GM12878 (cell line): ENCODE results near the gene OLFM2. TPM values are rescaled to one million over a fixed set of nuclear protein-coding genes. Genes with fewer than 3 reads are reported as not detected.

Experiments used
- ATAC-seq: fragments of 200-7000 bp; cut with Tn5 transposase; 3 replicates; pipeline ENCODE4 v1.9.1; 2020; ENCODE audit warnings: mild to moderate bottlenecking, moderate library complexity
- BruUV-seq: library from RNA; stranded (reverse); fragments of 400-500 nt; replicated peaks from 2 replicates; lab custom pipeline; 2021; lab: Mats Ljungman, UMichigan
- CTCF ChIA-PET: fragments of 300-600 bp; sonication (Branson Sonifier 250); formaldehyde crosslinking; extraction: SDS; loops from one replicate; lab custom pipeline; 2021; ENCODE audit warnings: inconsistent platforms; lab: Yijun Ruan, JAX
- POLR2A ChIA-PET: fragments of 350-600 bp; formaldehyde crosslinking; extraction: SDS; loops from one replicate; lab custom pipeline; 2021; ENCODE audit warnings: inconsistent platforms; lab: Charles Lee
- RAD21 ChIA-PET: fragments of 300-600 bp; sonication (Branson Sonifier 250); formaldehyde crosslinking; loops from one replicate; lab custom pipeline; 2023; ENCODE audit warnings: antibody characterized with exemption; ENCODE audit not compliant: unreplicated experiment; lab: Charles Lee
- SMC1A ChIA-PET: fragments of 300-600 bp; sonication (Branson Sonifier 250); formaldehyde crosslinking; loops from one replicate; lab custom pipeline; 2023; ENCODE audit not compliant: unreplicated experiment, uncharacterized antibody; lab: Charles Lee
- DNase-seq: peaks from one replicate; pipeline ENCODE4 v3.0.0-alpha.2; 2011; ENCODE audit warnings: low read depth, low spot score
- FAIRE-seq: peaks from 3 replicates; lab custom pipeline; 2011; peaks lifted over from hg19 to GRCh38; lab: Jason Lieb, UNC
- H2AFZ ChIP-seq: 2 replicates; pipeline ENCODE4 v1.6.0; 2011; ENCODE audit warnings: low read depth, low read length, control low read depth; ENCODE audit not compliant: control insufficient read depth
- H3K27ac ChIP-seq: 2 replicates; pipeline ENCODE4 v1.5.1; 2011; ENCODE audit warnings: control low read depth; ENCODE audit not compliant: control insufficient read depth, insufficient read depth
- H3K27me3 ChIP-seq, 2 experiments: replicated peaks in 1 of 2; 2 replicates each; pipeline versions ENCODE4 v1.6.0 to v1.6.1; 2011; ENCODE audit warnings: low read length in 1 of 2; ENCODE audit not compliant: control insufficient read depth in 2 of 2, insufficient read depth in 2 of 2
- H3K36me3 ChIP-seq, 2 experiments: 2 replicates each; pipeline ENCODE4 v1.5.1; 2011; ENCODE audit warnings: low read length in 1 of 2; ENCODE audit not compliant: control insufficient read depth in 2 of 2, insufficient read depth in 2 of 2
- H3K4me1 ChIP-seq: 2 replicates; pipeline ENCODE4 v1.6.1; 2011; ENCODE audit warnings: mild to moderate bottlenecking, low read length, moderate library complexity, mixed read lengths; ENCODE audit not compliant: control insufficient read depth, insufficient read depth
- H3K4me2 ChIP-seq: 2 replicates; pipeline ENCODE4 v1.6.0; 2011; ENCODE audit warnings: control low read depth; ENCODE audit not compliant: control insufficient read depth, insufficient read depth
- H3K4me3 ChIP-seq: fragments of 200-600 bp; sonication (generic); 2 replicates; pipeline ENCODE4 v1.5.1; 2016
- H3K79me2 ChIP-seq: 2 replicates; pipeline ENCODE4 v1.6.0; 2011; ENCODE audit warnings: low read length; ENCODE audit not compliant: control insufficient read depth, insufficient read depth
- H3K9ac ChIP-seq: 2 replicates; pipeline ENCODE4 v1.8.0; 2011; ENCODE audit warnings: low read length, control low read depth, mixed read lengths; ENCODE audit not compliant: control insufficient read depth, insufficient read depth
- H3K9me3 ChIP-seq: replicated peaks from 3 replicates; pipeline ENCODE4 v1.5.1; 2011; ENCODE audit warnings: mild to moderate bottlenecking, low read length; ENCODE audit not compliant: control insufficient read depth, insufficient read depth
- H4K20me1 ChIP-seq: 2 replicates; pipeline ENCODE4 v1.6.0; 2011; ENCODE audit not compliant: control insufficient read depth, insufficient read depth
- EGR1 ChIP-seq, 2 experiments: IDR thresholded peaks; 1 replicate in 1 of 2; 2 replicates in 1 of 2; pipeline ENCODE4 v1.6.1; 2011 to 2012; ENCODE audit warnings: low read depth in 2 of 2, low read length in 2 of 2, borderline replicate concordance in 1 of 2, mild to moderate bottlenecking in 1 of 2, moderate library complexity in 1 of 2
- FOS ChIP-seq: IDR thresholded peaks from 3 replicates; pipeline ENCODE4 v1.6.1; 2011; ENCODE audit warnings: borderline replicate concordance; ENCODE audit not compliant: insufficient read length; ENCODE audit errors: extremely low read depth
- MAX ChIP-seq: IDR thresholded peaks from 2 replicates; pipeline ENCODE4 v1.6.1; 2012; ENCODE audit warnings: low read depth, low read length, improper control_type of control experiment
- MYB ChIP-seq: fragments of 150-350 bp; IDR thresholded peaks from 2 replicates; pipeline ENCODE4 v1.6.1; 2014; ENCODE audit warnings: mild to moderate bottlenecking, low read depth, low read length, borderline replicate concordance
- PAX8 ChIP-seq: fragments of 450-650 bp; IDR thresholded peaks from 2 replicates; pipeline ENCODE4 v1.6.1; 2017; ENCODE audit warnings: mild to moderate bottlenecking, moderate library complexity
- PKNOX1 ChIP-seq: fragments of 450-650 bp; IDR thresholded peaks from 2 replicates; pipeline ENCODE4 v1.6.1; 2016; ENCODE audit warnings: mild to moderate bottlenecking
- RFX5 ChIP-seq: IDR thresholded peaks from 2 replicates; pipeline ENCODE4 v1.6.1; 2011; ENCODE audit warnings: low read depth, low read length, improper control_type of control experiment
- SKIL ChIP-seq: fragments of 450-650 bp; IDR thresholded peaks from 2 replicates; pipeline ENCODE4 v1.6.1; 2017; ENCODE audit warnings: mild to moderate bottlenecking, low read depth, inconsistent platforms; ENCODE audit not compliant: poor library complexity, severe bottlenecking
- WRNIP1 ChIP-seq: IDR thresholded peaks from 2 replicates; pipeline ENCODE4 v1.6.1; 2011; ENCODE audit warnings: low read depth, low read length, improper control_type of control experiment, borderline replicate concordance
- WGBS: methylation state at CpG from one replicate; pipeline ENCODE4 v1.1.6; 2016; ENCODE audit warnings: low lambda C conversion rate; ENCODE audit not compliant: insufficient replicate concordance, insufficient coverage; ENCODE audit errors: missing lambda C conversion rate; 5-methylcytosine and 5-hydroxymethylcytosine counted together
- in situ Hi-C: fragments of 300-500 bp; cut with MboI; formaldehyde crosslinking; loops from 9 replicates; pipeline ENCODE4 v1.14.3; 2018; ENCODE audit warnings: mixed read lengths
- intact Hi-C: fragments of 100-400 bp; cut with micrococcal nuclease; formaldehyde crosslinking; loops from one replicate; pipeline ENCODE4 v1.14.2; 2022; ENCODE audit not compliant: unreplicated experiment
- polyA plus RNA-seq, 11 experiments: library from polyadenylated mRNA; depleted of rRNA in 4 of 11; unstranded in 6 of 11; stranded (reverse) in 5 of 11; fragments of >200 nt; fragmentation: Nextera tagmentation in 4 of 11; fragmentation: Illumina TruSeq in 1 of 11; extraction: Ambion mirVana in 4 of 11; extraction: Trizol in 1 of 11; gene quantifications; 1 replicate in 1 of 11; 2 replicates in 10 of 11; pipeline versions ENCODE4 v1.2.1 to v1.2.3, GENCODE V29; 2011 to 2016; ENCODE audit warnings: inconsistent platforms in 2 of 11, missing spikeins in 2 of 11, low read depth in 1 of 11
- total RNA-seq, 4 experiments: library from RNA; depleted of rRNA in 3 of 4; stranded (reverse); fragments of >200 nt in 3 of 4; fragmentation: Illumina TruSeq in 1 of 4; extraction: Trizol in 1 of 4; gene quantifications; 2 replicates each; pipeline versions ENCODE4 v1.2.1 to v1.2.3, GENCODE V29; 2013 to 2021

OLFM2 gene
- total and polyA plus RNA-seq, 10 of the 15 experiments (the other 5 are each of a cell fraction or from before 2014, with no cell fraction given) = 0.07 to 3.5 (median 0.27) TPM; not detected in 5

- in situ Hi-C loops = no loop called here
- ChIA-PET POLR2A (no interaction called here), SMC1A (no interaction called here), RAD21 (no interaction called here), CTCF (no interaction called here)
- H3K9me3 ChIP-seq = no peaks in the 10 kb centered on the region
- TF ChIP-seq RFX5 (no peak), PAX8 (no peak), EGR1 (IDR thresholded peaks at IDR 0.05; ENCODE audit: borderline replicate concordance in 1 of 2, low read depth in 2 of 2, low read length in 2 of 2) (no peak), MYB (no peak), WRNIP1 (no peak), PKNOX1 (no peak), MAX (no peak), FOS (no peak), SKIL (no peak)
- no peak overlapping the region for H3K9ac ChIP-seq
- DNase-seq = no peak
- no peaks in the 10 kb centered on the region for H3K79me2 ChIP-seq
- H3K36me3 ChIP-seq = no peaks in the 10 kb centered on the region
- no peaks in the 10 kb centered on the region for H3K4me1 ChIP-seq
- H3K4me2 ChIP-seq = no peak overlapping the region
- ATAC-seq = no peak
- BruUV-seq = no TSS peak
- H4K20me1 ChIP-seq = no peaks in the 10 kb centered on the region
- no peaks in the 10 kb centered on the region; a peak in 1 of 4 replicates for H3K27me3 ChIP-seq
- FAIRE-seq = no peak
- no peak overlapping the region for H3K4me3 ChIP-seq
- H2AFZ ChIP-seq = no peak overlapping the region
- WGBS = 54% methylated on average over 8 of the region's 8 CpGs
- H3K27ac ChIP-seq = no peak overlapping the region
- intact Hi-C loops = no loop called here
These were observed 63.6 kb downstream of the OLFM2 start for GRCh38 chr19:9872618-9873242.
